Activated CD8-positive, alpha-beta T cell treated with anti-CD3 and anti-CD28 coated beads, Interleukin-2, amount 10 ng/mL, durations not matched to agents 7 days and 5 days (primary cell): ENCODE data around the gene PRKCZ. TPM values are rescaled to one million over a fixed set of nuclear protein-coding genes. Genes with fewer than 3 reads are reported as not detected.

ENCODE experiments used
- ATAC-seq: fragments of 150-1000 bp; cut with Tn5 transposase; one replicate; pipeline ENCODE4 v1.10.0; 2021; ENCODE audit warnings: moderate library complexity
- CTCF ChIA-PET: fragments of 350-600 bp; sonication (Branson Sonifier 250); formaldehyde crosslinking; loops from one replicate; lab custom pipeline; 2021; ENCODE audit warnings: antibody characterized with exemption; lab: Charles Lee
- POLR2A ChIA-PET: fragments of 350-600 bp; sonication (Branson Sonifier 250); formaldehyde crosslinking; loops from one replicate; lab custom pipeline; 2021; ENCODE audit warnings: antibody characterized with exemption; lab: Charles Lee
- DNase-seq: peaks from one replicate; pipeline ENCODE4 v3.0.0-alpha.2; 2020
- H3K27ac Mint-ChIP-seq: one replicate; pipeline ENCODE4 v1.8.0; 2021; ENCODE audit warnings: mild to moderate bottlenecking, mixed read lengths
- H3K27me3 Mint-ChIP-seq: one replicate; pipeline ENCODE4 v1.8.0; 2021; ENCODE audit warnings: low read depth, mixed read lengths
- H3K36me3 Mint-ChIP-seq: one replicate; pipeline ENCODE4 v1.8.0; 2021; ENCODE audit warnings: low read depth, mixed read lengths
- H3K4me1 Mint-ChIP-seq: one replicate; pipeline ENCODE4 v1.8.0; 2021; ENCODE audit warnings: low read depth, mixed read lengths
- H3K4me3 Mint-ChIP-seq: one replicate; pipeline ENCODE4 v1.8.0; 2021; ENCODE audit warnings: mild to moderate bottlenecking, mixed read lengths
- H3K9me3 Mint-ChIP-seq: one replicate; pipeline ENCODE4 v1.8.0; 2022; ENCODE audit warnings: mixed read lengths; ENCODE audit not compliant: insufficient read depth
- total RNA-seq, 2 experiments: library from RNA; stranded (reverse); gene quantifications; one replicate each; pipeline ENCODE4 v1.2.3, GENCODE V29; 2021

Gene PRKCZ
- total RNA-seq, 2 experiments from 2014 or later, result 11.4 to 12.9 TPM

GRCh38 chr1:2175681-2176454 lies 125.7 kb downstream of the PRKCZ start:
- CTCF ChIA-PET, result interaction anchor here (1.2 to 4.0 kb wide), 7 partner anchors 16 to 214 kb away, joined by 3 to 42 read pairs (median 8); no protein-coding TSS in a partner anchor
- POLR2A ChIA-PET, result interaction anchor here (0.6 kb wide), 1 partner anchor 306 kb away, joined by 4 read pairs; no protein-coding TSS in a partner anchor
- H3K9me3 Mint-ChIP-seq, result no peaks in the 10 kb centered on the region
- H3K27ac Mint-ChIP-seq, result no peak overlapping the region
- ATAC-seq (no peak), DNase-seq (no peak)
- H3K27me3 Mint-ChIP-seq, result no peaks in the 10 kb centered on the region
- H3K4me1 Mint-ChIP-seq, result no peaks in the 10 kb centered on the region
- no peak overlapping the region for H3K4me3 Mint-ChIP-seq
- no peaks in the 10 kb centered on the region for H3K36me3 Mint-ChIP-seq

GRCh38 chr1:2176615-2177014 lies 126.4 kb downstream of the PRKCZ start:
- ChIA-PET CTCF (interaction anchor here (1.2 to 4.0 kb wide), 4 partner anchors 37 to 215 kb away, joined by 3 to 36 read pairs (median 6); no protein-coding TSS in a partner anchor), POLR2A (no interaction called here)
- Mint-ChIP-seq H3K27me3 (no peaks in the 10 kb centered on the region), H3K36me3 (no peaks in the 10 kb centered on the region), H3K4me1 (no peaks in the 10 kb centered on the region), H3K27ac (no peak overlapping the region), H3K4me3 (no peak overlapping the region), H3K9me3 (no peaks in the 10 kb centered on the region)
- DNase-seq, result no peak
- ATAC-seq, result no peak

- DNase-seq (no peak), ATAC-seq (no peak)
- ChIA-PET CTCF (no interaction called here), POLR2A (no interaction called here)
- Mint-ChIP-seq H3K36me3 (no peaks in the 10 kb centered on the region), H3K4me1 (no peaks in the 10 kb centered on the region), H3K27me3 (no peaks in the 10 kb centered on the region), H3K4me3 (no peak overlapping the region), H3K27ac (no peak overlapping the region), H3K9me3 (no peaks in the 10 kb centered on the region)
These were observed 127.3 kb downstream of the PRKCZ start for GRCh38 chr1:2177541-2177940.

- no peak overlapping the region for H3K27ac Mint-ChIP-seq
- ChIA-PET CTCF (no interaction called here), POLR2A (no interaction called here)
- ATAC-seq (no peak), DNase-seq (no peak)
- no peaks in the 10 kb centered on the region for H3K36me3 Mint-ChIP-seq
- H3K4me1 Mint-ChIP-seq, result no peaks in the 10 kb centered on the region
- H3K4me3 Mint-ChIP-seq, result no peak overlapping the region
- H3K27me3 Mint-ChIP-seq, result no peaks in the 10 kb centered on the region
- no peaks in the 10 kb centered on the region for H3K9me3 Mint-ChIP-seq
These were observed 127.8 kb downstream of the PRKCZ start for GRCh38 chr1:2177946-2178538.

GRCh38 chr1:2178875-2179274 lies 128.7 kb downstream of the PRKCZ start:
- H3K27me3 Mint-ChIP-seq, result no peaks in the 10 kb centered on the region
- H3K4me3 Mint-ChIP-seq, result no peak overlapping the region
- ATAC-seq (no peak), DNase-seq (no peak)
- H3K9me3 Mint-ChIP-seq, result no peaks in the 10 kb centered on the region
- H3K36me3 Mint-ChIP-seq, result no peaks in the 10 kb centered on the region
- H3K27ac Mint-ChIP-seq, result no peak overlapping the region
- no peaks in the 10 kb centered on the region for H3K4me1 Mint-ChIP-seq
- CTCF ChIA-PET, result no interaction called here
- POLR2A ChIA-PET, result no interaction called here

GRCh38 chr1:2179283-2180013 lies 129.2 kb downstream of the PRKCZ start:
- ChIA-PET CTCF (no interaction called here), POLR2A (no interaction called here)
- Mint-ChIP-seq H3K36me3 (no peaks in the 10 kb centered on the region), H3K27ac (no peak overlapping the region), H3K27me3 (no peaks in the 10 kb centered on the region), H3K4me1 (no peaks in the 10 kb centered on the region), H3K4me3 (no peak overlapping the region), H3K9me3 (no peaks in the 10 kb centered on the region)
- ATAC-seq, result no peak
- DNase-seq, result no peak

- POLR2A ChIA-PET, result no interaction called here
- H3K27me3 Mint-ChIP-seq, result no peaks in the 10 kb centered on the region
- no peak for ATAC-seq
These were observed 130.4 kb downstream of the PRKCZ start for GRCh38 chr1:2180297-2181245.

GRCh38 chr1:2181271-2181670 lies 131.1 kb downstream of the PRKCZ start:
- no peaks in the 10 kb centered on the region for H3K27me3 Mint-ChIP-seq
- H3K9me3 Mint-ChIP-seq, result no peaks in the 10 kb centered on the region
- no peak overlapping the region for H3K4me3 Mint-ChIP-seq
- DNase-seq, result no peak
- no peak overlapping the region for H3K27ac Mint-ChIP-seq
- CTCF ChIA-PET, result no interaction called here
- no peaks in the 10 kb centered on the region for H3K4me1 Mint-ChIP-seq
- ATAC-seq, result no peak
- POLR2A ChIA-PET, result no interaction called here
- H3K36me3 Mint-ChIP-seq, result no peaks in the 10 kb centered on the region

More at GRCh38 chr1:2180297-2181245, 130.4 kb downstream of the PRKCZ start:
- Mint-ChIP-seq H3K4me3 (no peak overlapping the region), H3K36me3 (no peaks in the 10 kb centered on the region), H3K9me3 (no peaks in the 10 kb centered on the region), H3K4me1 (no peaks in the 10 kb centered on the region), H3K27ac (no peak overlapping the region)
- CTCF ChIA-PET, result no interaction called here
- no peak for DNase-seq

GRCh38 chr1:2181752-2182151 lies 131.5 kb downstream of the PRKCZ start:
- DNase-seq, result no peak
- no peaks in the 10 kb centered on the region for H3K27me3 Mint-ChIP-seq
- H3K4me1 Mint-ChIP-seq, result no peaks in the 10 kb centered on the region
- ChIA-PET CTCF (no interaction called here), POLR2A (no interaction called here)
- no peak overlapping the region for H3K4me3 Mint-ChIP-seq
- H3K27ac Mint-ChIP-seq, result no peak overlapping the region
- no peaks in the 10 kb centered on the region for H3K9me3 Mint-ChIP-seq
- H3K36me3 Mint-ChIP-seq, result no peaks in the 10 kb centered on the region
- ATAC-seq, result no peak

- POLR2A ChIA-PET, result no interaction called here
- Mint-ChIP-seq H3K27ac (peak overlapping the region; percentile 8), H3K4me1 (no peaks in the 10 kb centered on the region), H3K9me3 (no peaks in the 10 kb centered on the region), H3K36me3 (no peaks in the 10 kb centered on the region), H3K27me3 (no peaks in the 10 kb centered on the region), H3K4me3 (no peak overlapping the region)
- DNase-seq (no peak), ATAC-seq (no peak)
- CTCF ChIA-PET, result no interaction called here
These were observed 132.2 kb downstream of the PRKCZ start for GRCh38 chr1:2182376-2182775.

- POLR2A ChIA-PET, result no interaction called here
- CTCF ChIA-PET, result interaction anchor here (0.8 to 1.1 kb wide), 2 partner anchors 9 to 11 kb away, joined by 3 to 4 read pairs; partner anchors contain the start of gene FAAP20
- Mint-ChIP-seq H3K4me1 (no peaks in the 10 kb centered on the region), H3K27ac (no peak overlapping the region), H3K9me3 (no peaks in the 10 kb centered on the region), H3K36me3 (no peaks in the 10 kb centered on the region), H3K27me3 (no peaks in the 10 kb centered on the region), H3K4me3 (no peak overlapping the region)
- ATAC-seq, result no peak
- DNase-seq, result no peak
These were observed 133.7 kb downstream of the PRKCZ start for GRCh38 chr1:2183937-2184334.
